RPMI7951 (cell line): ENCODE data around the gene MRPS34. TPM values are rescaled to one million over a fixed set of nuclear protein-coding genes. Genes with fewer than 3 reads are reported as not detected.

Experiments used
- DNase-seq: peaks from one replicate; pipeline ENCODE4 v3.0.0-alpha.2; 2012; ENCODE audit warnings: low read depth
- total RNA-seq: library from RNA; depleted of rRNA; stranded (reverse); fragments of >200 nt; shearing (Covaris generic); gene quantifications from 2 replicates; pipeline ENCODE4 v1.2.3, GENCODE V29; 2014

The MRPS34 gene
- total RNA-seq, 1 experiment from 2014 or later: 82.5 TPM

DNA sequence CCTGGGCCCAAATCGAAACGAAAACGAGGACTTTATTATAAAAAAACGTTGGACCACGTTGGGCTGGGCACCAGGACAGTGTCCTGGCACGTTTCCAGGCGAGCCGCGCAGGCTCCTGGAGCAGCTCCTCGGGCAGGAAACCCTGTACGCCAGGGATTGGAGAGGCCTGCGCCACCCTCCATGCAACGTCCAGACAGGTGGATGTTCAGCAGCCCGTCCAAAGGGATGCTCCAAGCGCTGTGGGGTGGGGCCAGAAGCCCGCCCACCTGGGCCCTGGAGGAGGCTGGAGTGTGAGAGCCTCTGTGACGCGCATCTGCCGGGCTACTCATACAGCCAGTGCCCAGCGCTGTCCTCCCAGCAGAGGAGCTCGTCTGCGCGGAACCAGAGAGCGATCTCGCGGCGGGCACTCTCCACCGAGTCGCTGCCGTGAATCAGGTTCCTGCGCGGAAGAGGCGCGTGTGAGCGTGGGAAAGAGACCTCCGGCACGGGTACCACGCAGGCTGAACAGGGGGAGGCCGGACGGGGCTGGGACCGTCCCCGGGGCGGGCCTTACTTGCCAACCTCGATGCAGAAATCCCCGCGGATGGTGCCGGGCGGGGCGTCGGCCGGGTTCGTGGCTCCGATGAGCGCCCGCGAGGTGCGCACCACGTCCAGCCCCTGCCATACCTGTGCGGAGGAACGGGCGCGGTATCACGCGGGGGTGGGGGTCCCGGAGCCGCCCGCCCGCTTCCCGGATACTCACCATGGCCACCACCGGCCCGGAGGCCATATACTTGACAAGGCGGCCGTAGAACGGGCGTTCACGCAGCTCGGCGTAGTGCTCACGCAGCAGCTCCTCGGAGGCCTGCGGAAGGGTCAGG lies 2.4 kb downstream of the MRPS34 start:
- no peak for DNase-seq

DNA sequence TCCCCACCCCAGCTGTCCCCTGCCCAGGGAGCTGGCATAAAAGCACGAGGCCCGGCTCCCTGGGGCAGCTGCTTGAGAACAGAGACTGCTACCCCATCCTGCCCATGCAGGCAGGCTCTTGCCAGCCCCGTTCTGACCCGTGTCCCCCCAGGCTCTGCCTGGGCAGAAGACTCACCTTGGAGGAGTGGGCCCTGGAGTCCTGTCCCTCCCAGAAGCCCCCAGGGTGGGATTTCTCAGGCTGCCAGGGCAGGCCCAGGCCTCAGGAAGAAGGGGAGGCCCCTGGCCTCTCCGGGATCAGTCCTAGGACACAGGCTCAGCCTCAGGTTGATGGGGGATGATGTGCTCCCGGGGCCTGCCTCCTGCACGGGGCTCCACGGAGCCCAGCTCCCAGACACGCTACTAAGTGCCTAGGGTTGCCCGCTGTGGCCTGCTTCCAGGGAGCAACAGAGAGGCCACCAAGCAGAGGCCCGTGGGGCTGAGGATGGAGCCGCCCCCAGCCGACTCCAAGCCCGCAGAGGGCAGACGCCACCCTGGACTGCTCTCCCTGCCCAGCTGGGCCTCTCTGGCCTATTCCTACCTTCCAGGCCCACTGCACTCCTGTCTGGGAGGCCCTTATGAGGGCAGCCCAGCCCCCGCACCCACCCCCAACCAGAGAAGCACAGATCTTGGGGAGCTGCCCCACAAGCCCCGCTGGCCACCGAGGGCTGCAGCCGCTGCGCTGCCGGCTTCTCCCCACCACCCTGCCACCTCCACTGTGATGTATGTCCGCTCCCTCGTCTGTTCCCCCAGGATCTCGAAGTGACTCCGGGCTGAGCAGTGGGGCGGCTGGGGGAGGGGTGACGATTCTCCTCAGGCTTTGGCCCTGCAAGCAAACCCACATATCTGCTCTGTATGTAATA lies 3.3 kb downstream of the MRPS34 start:
- DNase-seq: no peak

DNA sequence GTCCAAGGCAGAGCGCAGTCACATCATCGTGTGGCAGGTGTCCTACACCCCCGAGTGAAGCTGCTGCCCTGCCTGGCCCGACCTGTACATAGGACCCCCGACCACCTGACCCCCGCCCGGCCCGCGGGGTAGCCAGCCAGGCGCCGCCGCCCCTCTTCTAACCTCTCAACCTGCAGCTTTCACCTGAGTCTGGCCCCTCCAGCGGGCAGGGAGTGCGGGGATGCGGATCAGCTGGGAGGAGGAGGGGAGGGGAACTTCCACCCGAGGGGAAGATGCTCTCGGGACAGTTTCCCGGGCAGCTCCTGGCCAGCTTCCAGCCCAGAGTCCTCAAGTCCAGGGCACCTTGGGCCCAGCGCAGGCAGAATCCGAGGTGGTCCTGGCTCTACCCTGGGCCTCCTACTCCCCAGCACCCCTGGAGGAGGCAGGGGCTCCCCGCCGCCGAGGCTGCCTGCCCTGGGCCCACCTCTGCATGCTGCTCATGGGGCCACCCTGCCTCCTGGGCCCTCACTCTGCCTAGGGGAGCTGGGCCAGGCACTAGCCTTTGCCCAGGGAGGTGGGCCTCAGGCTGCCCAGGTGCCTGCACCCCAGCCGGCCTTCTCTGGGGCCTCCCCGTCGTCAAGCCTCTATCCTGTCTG lies 4.0 kb downstream of the MRPS34 start:
- no peak for DNase-seq

DNA sequence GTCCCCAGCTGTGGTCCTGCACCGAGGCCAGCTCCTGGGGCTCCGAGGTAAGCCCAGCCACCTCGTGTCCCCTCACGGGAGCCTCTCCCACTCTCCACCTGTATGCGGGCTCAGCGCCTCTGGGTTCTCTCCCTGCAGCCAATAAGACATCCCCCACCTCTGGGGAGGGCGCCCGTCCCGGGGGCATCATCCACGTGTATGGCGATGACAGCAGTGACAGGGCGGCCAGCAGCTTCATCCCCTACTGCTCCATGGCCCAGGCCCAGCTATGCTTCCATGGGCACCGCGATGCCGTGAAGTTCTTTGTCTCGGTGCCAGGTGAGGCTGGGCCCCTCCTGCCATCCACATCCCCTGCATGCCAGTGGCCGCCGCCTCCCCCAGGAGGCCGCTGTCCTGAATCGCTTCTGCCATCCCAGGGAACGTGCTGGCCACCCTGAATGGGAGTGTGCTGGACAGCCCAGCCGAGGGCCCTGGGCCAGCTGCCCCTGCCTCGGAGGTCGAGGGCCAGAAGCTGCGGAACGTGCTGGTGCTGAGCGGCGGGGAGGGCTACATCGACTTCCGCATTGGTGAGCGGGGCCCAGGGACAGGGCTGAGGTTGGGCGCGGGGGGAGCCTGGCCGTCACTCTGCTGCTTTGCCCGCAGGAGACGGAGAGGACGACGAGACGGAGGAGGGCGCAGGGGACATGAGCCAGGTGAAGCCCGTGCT lies 4.7 kb downstream of the MRPS34 start:
- DNase-seq: no peak

DNA sequence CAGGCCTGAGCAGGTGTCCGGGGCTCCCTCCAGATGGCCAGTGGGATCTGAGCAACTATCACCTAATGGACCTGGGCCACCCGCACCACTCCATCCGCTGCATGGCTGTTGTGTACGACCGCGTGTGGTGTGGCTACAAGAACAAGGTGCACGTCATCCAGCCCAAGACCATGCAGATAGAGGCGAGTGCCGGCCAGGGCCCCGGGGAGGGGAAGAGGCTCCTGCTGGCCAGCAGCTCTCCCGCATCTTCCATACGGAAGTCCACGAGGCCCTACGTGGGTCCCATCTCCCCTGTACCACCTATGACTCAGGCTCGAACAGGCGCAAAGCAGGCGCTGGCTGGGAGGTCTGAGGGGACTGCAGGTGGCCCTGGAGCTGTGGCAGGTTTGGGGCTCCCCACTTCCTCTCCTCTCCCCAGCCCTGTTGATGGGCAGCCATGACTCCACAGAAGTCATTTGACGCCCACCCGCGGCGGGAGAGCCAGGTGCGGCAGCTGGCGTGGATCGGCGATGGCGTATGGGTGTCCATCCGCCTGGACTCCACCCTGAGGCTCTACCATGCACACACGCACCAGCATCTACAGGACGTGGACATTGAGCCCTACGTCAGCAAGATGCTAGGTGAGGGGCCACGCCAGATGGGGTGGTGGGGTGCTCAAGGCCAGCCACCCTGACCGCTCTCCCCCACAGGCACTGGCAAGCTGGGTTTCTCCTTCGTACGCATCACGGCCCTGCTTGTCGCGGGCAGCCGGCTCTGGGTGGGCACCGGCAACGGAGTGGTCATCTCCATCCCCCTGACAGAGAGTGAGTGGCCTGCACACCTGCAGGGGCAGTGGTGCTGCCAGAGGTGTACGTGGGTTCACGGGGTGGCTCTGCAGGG lies 5.6 kb downstream of the MRPS34 start:
- no peak for DNase-seq

DNA sequence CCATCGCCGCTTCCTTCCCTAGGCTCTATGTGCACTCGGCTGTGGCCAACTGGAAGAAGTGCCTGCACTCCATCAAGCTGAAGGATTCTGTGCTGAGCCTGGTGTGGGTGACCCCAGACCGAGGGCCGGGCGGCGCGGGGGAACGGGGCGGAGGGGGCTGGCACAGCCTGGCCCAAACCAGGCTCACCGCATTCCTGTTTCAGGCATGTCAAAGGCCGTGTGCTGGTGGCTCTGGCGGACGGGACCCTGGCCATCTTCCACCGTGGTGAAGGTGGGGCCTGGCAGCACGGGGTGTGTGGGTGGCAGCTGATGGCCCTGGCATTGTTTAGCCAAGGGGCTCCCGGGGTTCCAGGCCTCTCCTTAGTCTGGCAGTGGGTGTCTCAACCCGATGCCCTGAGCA lies 6.2 kb downstream of the MRPS34 start:
- no peak for DNase-seq

DNA sequence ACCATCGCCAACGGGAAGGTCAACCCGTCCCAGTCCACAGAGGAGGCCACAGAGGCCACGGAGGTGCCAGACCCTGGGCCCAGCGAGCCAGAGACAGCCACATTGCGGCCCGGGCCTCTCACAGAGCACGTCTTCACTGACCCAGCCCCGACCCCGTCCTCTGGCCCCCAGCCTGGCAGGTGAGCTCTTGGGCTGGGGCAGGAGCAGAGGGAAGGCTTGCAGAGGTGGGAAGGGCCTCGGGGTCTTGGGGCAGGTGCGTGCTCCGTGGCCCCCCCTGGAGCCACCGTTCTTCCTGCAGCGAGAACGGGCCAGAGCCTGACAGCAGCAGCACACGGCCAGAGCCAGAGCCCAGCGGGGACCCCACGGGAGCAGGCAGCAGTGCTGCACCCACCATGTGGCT lies 6.7 kb downstream of the MRPS34 start:
- DNase-seq: no peak

DNA sequence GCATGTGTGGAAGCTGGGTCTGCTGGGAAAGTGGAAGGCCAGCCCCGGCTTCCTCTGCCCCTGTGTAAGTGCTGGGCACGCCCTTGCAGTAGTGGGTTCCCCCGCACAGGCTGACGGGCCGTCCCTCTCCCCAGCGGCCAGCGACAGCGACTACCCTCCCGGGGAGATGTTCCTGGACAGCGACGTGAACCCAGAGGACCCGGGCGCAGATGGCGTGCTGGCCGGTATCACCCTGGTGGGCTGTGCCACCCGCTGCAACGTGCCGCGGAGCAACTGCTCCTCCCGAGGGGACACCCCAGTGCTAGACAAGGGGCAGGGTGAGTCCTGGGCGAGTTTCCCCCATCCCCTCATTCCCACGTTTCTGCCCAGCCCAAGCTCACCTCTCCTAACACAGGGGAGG lies 7.1 kb downstream of the MRPS34 start:
- DNase-seq: no peak

DNA sequence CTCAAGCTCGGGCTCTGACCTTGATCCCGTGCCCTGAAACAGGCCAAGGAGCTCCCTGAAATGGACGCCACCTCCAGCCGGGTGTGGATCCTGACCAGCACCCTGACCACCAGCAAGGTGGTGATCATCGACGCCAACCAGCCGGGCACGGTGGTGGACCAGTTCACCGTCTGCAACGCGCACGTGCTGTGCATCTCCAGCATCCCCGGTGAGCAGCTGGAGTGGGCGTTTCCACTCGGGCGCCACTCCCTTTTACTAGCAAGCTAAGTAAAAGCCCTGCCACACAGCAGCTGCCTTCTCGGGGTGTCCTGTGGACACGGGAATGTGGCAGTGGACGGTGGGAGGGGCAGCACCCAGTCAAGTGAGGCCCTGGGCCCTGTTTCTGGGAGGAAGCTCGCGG lies 8.0 kb downstream of the MRPS34 start:
- DNase-seq: no peak

DNA sequence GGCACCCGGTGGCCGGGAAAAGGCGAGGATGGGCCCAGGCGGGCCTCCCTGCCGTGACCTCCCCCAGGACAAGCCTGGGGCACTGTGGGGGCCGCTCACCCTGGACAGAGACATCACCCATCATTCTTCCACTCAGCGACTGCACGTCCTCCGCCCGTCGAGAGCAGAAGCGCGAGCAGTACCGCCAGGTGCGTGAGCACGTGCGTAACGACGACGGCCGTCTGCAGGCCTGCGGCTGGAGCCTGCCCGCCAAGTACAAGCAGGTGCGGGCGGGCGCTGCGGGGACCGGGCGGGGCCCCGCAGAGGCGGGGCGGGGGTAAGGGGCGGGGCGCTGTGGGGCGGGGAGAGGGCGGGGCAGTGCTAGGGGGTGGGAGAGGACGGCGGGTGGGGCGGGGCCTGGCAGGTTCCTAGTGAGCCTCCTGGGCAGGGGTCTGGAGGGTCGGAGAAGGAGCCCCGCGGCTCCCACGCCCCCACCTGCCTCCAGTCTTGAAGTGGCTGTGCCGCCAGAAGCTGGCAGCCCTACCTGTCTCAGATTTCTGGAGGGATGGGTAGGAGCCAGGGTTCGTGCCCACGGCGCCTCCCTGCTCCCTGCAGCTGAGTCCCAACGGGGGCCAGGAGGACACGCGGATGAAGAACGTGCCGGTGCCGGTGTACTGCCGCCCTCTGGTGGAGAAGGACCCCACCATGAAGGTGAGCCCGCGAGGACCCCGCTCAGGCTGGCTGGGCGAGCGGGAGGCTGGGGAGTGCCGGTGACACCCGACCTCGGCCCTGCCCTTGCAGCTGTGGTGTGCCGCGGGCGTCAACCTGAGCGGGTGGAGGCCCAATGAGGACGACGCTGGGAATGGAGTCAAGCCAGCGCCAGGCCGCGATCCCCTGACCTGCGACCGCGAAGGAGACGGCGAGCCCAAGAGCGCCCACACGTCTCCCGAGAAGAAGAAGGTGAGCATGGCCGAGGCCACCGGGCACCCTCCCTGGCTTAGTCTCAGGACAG lies 9.1 kb downstream of the MRPS34 start:
- no peak for DNase-seq

DNA sequence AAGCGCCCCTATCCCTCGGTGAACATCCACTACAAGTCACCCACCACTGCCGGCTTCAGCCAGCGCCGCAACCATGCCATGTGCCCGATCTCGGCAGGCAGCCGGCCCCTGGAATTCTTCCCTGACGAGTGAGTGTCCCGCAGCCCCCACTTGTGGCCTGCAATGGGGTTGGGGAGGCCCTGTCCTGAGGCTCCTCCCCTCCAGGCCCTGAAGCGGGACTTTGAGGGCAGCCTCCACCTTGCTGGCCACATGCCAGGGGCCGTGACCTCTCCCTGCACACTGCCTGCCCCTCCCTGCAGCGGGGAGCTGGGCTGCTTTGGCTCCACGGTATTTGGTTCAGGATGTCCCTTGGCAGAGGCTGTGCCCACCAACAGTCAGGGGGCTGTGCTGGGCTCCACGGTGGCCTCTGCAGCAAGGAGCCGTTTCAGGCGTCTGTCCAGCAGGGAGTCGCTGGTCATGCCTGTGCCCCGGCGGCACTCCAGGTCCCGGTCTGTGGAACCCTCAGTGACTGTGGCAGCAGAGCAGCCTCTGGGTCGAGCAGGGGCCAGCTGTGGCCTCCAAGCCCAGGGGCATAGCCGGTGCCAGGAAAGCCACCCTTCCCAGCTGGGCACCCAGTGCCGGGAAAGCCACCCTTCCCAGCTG lies 9.9 kb downstream of the MRPS34 start:
- DNase-seq: no peak

DNA sequence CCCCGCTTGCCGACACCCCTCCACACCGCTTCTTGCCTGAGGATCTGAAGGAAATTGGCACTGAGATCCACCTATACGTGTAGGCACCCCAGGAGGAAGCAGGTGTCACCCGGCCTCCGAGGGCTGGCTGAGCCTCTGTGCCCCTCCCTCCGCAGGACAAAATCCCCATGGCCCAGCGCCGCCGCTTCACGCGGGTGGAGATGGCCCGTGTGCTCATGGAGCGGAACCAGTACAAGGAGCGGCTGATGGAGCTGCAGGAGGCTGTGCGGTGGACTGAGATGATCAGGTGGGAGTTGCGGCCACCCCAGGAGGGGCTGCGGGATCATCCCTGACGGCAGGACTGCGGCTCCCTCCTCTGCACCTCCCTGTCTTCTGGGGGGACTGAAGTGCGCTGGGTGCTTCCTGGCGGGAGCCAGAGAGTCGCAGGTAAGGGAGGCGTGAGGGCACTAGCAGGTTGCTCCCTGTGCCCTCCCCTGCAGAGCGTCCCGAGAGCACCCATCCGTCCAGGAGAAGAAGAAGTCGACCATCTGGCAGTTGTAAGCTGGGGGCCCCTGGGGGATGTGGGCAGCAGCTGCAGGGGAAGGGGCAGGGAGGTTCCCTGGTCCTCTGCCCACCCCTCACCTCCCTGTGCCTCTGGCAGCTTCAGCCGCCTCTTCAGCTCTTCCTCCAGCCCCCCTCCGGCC lies 10.6 kb downstream of the MRPS34 start:
- no peak for DNase-seq

DNA sequence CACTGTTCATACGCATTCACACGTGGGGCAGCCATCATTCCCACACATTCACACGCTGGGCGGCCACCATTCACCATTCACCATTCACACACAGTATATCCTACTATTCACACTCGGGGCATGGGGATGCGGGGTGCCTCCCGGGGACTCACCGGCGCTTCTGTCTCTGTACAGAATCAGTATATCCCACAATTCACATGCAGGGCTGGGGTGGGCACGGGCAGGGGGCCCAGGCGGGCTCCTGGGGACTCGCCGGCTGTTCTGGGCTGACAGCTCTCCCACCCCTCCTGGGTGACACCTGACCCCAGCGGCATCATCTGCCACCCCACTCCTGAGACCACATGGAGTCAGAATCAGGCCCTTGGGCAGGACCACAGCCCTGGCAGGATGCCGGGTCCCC lies 11.2 kb downstream of the MRPS34 start:
- no peak for DNase-seq

DNA sequence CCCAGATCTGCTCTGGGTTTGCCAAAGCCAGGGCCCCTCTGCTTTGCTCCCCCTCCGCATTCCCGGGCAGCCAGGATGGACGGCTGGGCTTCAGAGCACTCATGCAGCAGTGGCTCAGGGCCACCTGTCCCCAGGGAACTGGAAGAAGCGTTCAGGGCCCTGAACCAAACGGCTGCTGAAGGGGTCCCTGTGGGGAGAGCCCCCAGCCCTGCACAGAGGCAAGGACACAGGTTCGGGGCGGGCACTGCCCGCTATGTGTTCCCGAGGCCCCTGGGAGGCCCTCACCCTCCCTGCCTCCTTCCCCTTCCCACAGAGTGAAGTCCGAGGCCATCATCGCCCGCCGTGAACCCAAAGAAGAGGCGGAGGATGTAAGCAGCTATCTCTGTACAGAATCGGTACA lies 12.0 kb downstream of the MRPS34 start:
- no peak for DNase-seq

DNA sequence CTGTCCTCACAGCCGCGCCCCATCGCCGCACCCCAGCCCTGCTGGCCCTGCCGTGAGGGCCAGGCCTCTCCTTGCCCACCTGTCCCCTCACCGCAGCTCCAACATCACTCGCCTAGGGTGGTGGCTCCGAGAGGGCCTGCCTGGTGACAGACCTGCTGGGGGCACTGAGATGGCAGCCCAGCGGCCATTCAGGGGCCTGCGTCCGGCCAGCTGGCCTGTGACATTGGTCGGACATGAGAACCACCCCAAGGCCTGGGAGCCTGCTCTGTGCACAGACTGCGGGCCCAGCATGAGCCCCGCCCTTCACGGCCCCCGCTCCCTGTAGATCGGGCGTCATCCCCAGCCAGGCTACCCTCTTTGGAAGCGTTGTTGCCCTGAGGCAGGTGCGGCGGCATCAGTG lies 13.4 kb downstream of the MRPS34 start:
- DNase-seq: no peak

DNA sequence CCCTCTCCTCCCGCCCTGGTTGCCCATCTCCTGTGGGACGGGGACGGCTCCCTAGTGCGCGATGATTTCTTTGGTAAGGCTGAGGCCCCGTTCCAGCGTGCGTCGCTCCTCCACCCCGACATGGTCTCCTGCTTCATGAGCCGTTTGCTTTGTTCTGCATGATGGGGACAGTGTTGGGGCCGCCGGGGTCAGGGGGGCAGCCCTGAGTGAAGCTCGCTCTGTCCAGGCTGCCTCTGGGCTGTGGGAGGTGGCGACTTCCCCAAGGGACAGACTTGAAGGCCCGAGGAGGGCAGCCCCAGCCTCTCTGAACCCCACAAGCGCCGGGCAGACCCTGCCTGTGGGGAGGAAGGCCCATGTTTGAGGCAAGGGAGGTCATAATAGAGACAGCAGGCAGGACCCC lies 14.0 kb downstream of the MRPS34 start:
- DNase-seq: no peak

DNA sequence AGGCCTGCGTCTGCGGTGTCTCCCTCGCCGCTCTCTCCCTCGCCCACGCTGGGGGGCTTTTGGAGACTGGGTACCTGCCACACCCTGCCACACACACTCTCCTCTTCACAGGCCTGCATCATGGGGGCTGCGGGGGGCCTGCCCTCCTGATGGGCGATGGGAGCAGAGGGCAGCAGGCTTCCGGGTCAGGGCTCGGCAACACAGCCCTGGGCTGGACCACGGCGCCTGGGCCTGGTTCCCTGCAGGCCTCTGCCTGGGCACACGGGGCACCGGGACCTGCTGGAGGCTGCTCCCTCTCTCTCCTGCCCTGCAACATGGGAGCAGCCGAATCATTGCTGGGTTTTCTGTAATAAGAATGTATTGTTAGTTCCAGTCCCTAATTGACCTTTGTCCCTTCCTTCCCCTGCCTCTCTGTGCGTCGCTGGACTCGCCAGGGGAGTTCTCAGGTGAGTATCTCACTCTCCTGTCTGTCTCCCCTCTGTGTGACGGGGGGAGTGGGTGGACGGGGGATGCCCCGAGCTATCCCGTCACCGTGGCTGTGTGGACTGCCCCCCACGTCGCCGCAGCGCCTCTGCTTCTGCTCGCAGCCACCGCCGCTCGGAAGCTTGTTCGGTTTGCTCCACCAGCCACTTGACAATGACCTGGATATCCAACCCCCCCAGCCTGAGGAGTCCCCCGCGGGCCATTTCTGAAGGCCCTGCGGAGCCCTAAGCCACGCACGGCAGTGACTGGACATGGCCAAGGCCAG lies 15.0 kb downstream of the MRPS34 start:
- no peak for DNase-seq

DNA sequence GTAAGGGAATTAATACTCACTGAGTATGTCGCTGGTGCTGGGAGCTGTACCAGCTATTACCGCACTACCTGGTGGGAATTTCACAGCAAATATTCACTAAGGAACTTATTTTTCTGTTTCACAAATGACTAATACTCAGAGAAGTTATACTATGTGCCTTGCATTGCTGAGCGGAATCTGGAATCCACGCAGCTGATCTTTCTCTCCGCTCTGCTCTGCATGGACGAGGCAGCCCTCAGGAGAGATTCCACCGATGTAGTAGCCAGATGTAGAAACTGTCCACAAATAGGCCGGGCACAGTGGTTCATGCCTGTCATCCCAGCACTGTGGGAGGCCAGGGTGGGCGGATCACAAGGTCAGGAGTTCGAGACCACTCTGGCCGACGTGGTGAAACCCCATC lies 18.7 kb downstream of the MRPS34 start:
- DNase-seq: no peak
